VCaP (cell line): ENCODE results near the gene HEXA.

Source experiments
- H3K27ac ChIP-seq: fragments of 450-650 bp; 2 replicates; pipeline ENCODE4 v1.5.1; 2017
- TF ChIP-seq, protein P1 (sequence below): fragments of 450-650 bp; conservative IDR thresholded peaks from 2 replicates; pipeline ENCODE4 v1.5.1; 2017; ENCODE audit warnings: mild to moderate bottlenecking, moderate library complexity

HEXA gene

DNA sequence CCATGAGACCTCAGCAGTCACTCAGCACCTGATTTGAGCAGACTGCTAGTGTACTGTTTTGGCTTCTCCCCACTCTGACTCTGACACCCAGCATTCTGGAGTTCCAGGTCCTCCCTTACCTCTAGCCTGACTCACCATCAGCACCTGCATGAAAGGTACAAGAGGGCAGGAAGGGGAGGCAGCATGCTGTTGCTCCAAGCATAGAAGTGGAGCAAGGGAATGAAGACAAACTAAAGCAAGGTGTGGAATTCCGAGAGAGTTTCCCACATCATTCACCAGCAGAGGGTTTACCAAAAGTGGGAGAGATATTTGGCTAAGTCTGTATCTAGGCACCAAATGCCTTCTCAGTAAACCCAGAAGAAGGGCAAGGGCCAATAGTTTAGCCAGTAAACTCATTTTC, 21.3 kb downstream of the HEXA start:
- H3K27ac ChIP-seq: no peak overlapping the region
- TF ChIP-seq, protein P1, sequence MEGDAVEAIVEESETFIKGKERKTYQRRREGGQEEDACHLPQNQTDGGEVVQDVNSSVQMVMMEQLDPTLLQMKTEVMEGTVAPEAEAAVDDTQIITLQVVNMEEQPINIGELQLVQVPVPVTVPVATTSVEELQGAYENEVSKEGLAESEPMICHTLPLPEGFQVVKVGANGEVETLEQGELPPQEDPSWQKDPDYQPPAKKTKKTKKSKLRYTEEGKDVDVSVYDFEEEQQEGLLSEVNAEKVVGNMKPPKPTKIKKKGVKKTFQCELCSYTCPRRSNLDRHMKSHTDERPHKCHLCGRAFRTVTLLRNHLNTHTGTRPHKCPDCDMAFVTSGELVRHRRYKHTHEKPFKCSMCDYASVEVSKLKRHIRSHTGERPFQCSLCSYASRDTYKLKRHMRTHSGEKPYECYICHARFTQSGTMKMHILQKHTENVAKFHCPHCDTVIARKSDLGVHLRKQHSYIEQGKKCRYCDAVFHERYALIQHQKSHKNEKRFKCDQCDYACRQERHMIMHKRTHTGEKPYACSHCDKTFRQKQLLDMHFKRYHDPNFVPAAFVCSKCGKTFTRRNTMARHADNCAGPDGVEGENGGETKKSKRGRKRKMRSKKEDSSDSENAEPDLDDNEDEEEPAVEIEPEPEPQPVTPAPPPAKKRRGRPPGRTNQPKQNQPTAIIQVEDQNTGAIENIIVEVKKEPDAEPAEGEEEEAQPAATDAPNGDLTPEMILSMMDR: no peak

DNA sequence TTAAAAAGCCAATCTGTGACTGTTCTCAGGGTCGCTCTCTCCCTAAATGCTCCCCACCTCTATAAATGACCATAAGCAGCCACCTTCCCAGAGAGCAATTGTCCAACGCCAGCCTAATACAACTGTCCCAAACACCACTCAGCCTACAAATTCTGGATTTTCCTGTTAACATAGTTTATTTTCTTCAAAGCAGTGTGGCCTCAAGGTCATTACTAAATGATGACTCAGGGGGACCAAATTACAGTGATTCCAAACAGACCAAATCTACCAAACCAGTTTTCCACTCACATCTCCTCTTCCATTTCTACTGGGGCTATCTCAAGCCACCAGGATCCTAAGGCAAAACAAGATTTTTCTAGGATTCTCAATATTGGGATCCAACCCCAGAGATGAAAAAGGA, 22.5 kb downstream of the HEXA start:
- H3K27ac ChIP-seq: no peak overlapping the region
- TF ChIP-seq, protein P1: no peak

DNA sequence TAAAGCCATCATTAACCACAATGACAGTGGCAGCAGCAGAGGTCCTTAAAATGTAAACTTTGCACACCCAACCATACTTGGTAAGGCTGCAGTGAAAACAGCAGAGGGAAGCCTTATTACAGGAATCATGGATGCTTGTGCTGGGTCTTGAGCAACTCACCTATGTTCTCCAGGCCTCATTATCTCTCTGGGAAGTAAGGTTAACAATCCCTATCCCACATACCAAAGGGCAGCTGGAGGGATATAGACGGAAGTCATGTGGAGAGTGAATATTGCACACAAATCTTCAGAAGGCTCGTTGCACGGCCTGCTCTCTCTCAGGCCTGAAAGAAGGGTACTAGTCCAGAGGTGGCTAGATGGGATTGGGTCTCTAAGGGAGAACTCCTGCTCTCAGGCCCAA, 30.0 kb downstream of the HEXA start:
- H3K27ac ChIP-seq: no peak overlapping the region
- TF ChIP-seq, protein P1: no peak

DNA sequence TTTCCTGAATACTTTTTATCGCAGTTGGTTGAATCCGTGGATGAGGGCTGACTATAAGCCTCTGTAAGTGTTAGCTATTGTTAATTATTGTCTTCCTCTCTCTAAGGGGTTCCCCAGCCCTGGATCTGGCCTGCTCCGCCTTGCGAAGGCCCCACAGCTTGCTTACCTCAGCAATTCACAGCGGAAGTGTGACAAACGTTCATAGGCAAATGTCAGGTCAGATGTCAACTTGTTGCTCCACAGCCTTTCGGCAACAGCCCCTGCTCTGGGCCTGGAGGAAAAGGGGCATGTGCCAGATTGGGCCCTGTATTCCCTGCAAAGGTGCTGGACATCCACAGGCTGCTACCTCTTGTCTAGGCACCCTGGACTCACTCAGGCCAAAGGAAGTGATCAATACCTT, 30.5 kb downstream of the HEXA start:
- TF ChIP-seq, protein P1: no peak
- no peak overlapping the region for H3K27ac ChIP-seq

DNA sequence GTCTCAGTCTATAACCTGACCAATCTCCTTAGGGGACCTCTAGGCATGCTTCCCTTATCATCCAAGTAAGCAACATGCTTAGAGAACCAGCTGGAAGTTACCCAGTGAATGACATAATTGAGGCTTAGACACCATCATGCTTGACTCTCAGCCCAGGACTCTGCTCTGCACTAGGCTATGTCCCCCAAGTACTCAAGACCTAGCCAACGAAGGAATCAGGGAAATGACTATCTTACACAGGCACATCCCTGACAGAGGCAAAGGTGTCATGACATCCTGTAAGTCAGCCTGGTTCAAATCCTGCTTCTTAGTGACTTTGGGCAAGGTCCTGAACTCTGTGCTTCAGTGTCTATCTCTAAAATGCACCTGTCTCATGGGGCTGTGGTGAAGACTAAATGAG, 31.2 kb downstream of the HEXA start:
- H3K27ac ChIP-seq: no peak overlapping the region

DNA sequence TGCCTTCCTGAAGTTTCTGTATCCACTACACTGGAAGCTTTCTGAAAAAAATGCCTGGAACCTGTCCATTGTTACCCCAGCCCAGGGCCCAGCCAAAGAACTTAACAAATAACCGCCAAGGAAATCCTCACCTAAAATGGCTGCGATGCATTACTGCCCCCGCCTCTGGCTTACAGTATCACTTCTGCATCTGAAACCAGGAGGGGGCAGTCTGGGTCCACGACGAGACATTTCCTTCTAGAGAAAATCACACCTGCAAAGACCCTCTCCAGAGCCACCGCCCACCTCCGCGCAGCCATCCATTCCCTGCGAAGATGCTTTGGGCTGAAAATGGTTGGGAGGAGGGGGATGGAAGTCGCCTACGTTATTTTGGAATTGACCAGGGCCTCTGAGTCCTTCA, 33.4 kb downstream of the HEXA start:
- TF ChIP-seq, protein P1: peak; percentile 74
- 0 out of 2 replicates have a peak overlapping the region, but pooled peaks have one; percentile 74 for H3K27ac ChIP-seq

More for the DNA sequence above, 31.2 kb downstream of the HEXA start:
- TF ChIP-seq, protein P1: no peak

DNA sequence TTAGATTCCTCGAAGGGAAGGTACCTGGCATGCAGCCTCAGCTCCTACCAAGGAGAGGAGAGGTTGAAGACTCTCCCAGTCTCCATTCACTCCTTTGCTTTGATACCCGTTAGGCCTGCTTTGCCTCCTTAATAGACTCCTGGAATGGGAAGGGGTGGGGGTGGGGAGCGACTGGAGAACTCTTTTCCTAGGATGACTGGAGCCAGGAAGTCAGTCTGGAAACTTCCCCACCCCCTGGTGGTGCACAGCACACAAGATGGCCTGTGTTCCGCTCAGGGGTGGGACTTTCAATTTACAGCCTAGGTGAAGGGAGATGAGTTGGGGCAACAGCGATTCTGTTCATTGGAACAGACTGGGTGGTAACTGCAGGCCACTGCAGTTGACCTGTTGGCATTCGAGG, 34.5 kb downstream of the HEXA start:
- TF ChIP-seq, protein P1: peak; percentile 55
- peak overlapping the region; percentile 74; the same call in 1 of the 2 replicates for H3K27ac ChIP-seq

DNA sequence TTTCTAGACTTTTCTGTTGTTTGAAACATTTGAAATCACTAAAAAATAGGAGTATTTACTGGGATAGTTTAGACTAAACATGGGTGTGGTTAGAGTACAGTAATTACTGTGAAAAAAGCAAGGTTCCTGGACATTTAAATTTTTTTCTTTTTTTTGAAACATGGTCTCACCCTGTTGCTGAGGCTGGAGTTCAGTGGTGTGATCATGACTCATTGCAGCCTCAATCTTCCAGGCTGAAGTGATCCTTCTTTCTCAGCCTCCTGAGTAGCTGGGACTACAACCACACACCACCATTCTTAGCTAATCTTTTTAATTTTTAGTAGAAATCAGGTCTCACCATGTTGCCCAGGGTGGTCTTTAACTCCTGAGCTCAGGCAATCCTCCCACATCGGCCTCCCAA, 35.4 kb downstream of the HEXA start:
- H3K27ac ChIP-seq: peak overlapping the region; percentile 74
- TF ChIP-seq, protein P1: no peak
